Activated naive CD4-positive, alpha-beta T cell treated with anti-CD3 and anti-CD28 coated beads for 36 hours (primary cell): ENCODE results near the gene C1QTNF9. TPM values are rescaled to one million over a fixed set of nuclear protein-coding genes. Genes with fewer than 3 reads are reported as not detected.
"Not testable (repeated sequence)": the region's sequence is repeated elsewhere in the genome, so short reads cannot be mapped to it uniquely, and the experiment has no call there.

Experiments
- CTCF ChIA-PET: fragments of 350-600 bp; sonication (Branson Sonifier 250); formaldehyde crosslinking; loops from one replicate; lab custom pipeline; 2021; ENCODE audit warnings: antibody characterized with exemption; lab: Charles Lee
- DNase-seq: peaks from one replicate; pipeline ENCODE4 v3.0.0-alpha.2; 2020
- H3K27ac Mint-ChIP-seq: one replicate; pipeline ENCODE4 v1.8.0; 2021; ENCODE audit warnings: mild to moderate bottlenecking, mixed read lengths
- H3K27me3 Mint-ChIP-seq: one replicate; pipeline ENCODE4 v1.8.0; 2021; ENCODE audit warnings: low read depth, mixed read lengths
- H3K36me3 Mint-ChIP-seq: one replicate; pipeline ENCODE4 v1.8.0; 2021; ENCODE audit warnings: low read depth, mixed read lengths
- H3K4me1 Mint-ChIP-seq: one replicate; pipeline ENCODE4 v1.8.0; 2021; ENCODE audit warnings: low read depth, mixed read lengths
- H3K4me3 Mint-ChIP-seq: one replicate; pipeline ENCODE4 v1.8.0; 2021; ENCODE audit warnings: mild to moderate bottlenecking, moderate library complexity, mixed read lengths
- H3K9me3 Mint-ChIP-seq: one replicate; pipeline ENCODE4 v1.8.0; 2021; ENCODE audit warnings: mixed read lengths
- intact Hi-C: fragments of 100-400 bp; cut with micrococcal nuclease; formaldehyde crosslinking; loops from one replicate; pipeline ENCODE4 v1.15.1; 2023
- total RNA-seq, 2 experiments: library from RNA; stranded (reverse); gene quantifications; one replicate each; pipeline ENCODE4 v1.2.3, GENCODE V29; 2021

The C1QTNF9 gene
- total RNA-seq, 2 experiments from 2014 or later, result not detected

GRCh38 chr13:24328145-24328544 is 18.8 kb downstream of the C1QTNF9 start:
- H3K4me3 Mint-ChIP-seq, result peak overlapping the region; percentile 34
- H3K27ac Mint-ChIP-seq, result no peak overlapping the region
- peaks cover 35% of the 10 kb centered on the region for H3K27me3 Mint-ChIP-seq
- H3K4me1 Mint-ChIP-seq, result no peaks in the 10 kb centered on the region
- DNase-seq, result no peak
- H3K9me3 Mint-ChIP-seq, result no peaks in the 10 kb centered on the region
- intact Hi-C loops, result no loop called here
- CTCF ChIA-PET, result no interaction called here
- H3K36me3 Mint-ChIP-seq, result no peaks in the 10 kb centered on the region

GRCh38 chr13:24338721-24339120 is 29.3 kb downstream of the C1QTNF9 start:
- Mint-ChIP-seq H3K9me3 (no peaks in the 10 kb centered on the region), H3K27ac (no peak overlapping the region), H3K27me3 (peaks cover 2% of the 10 kb centered on the region), H3K36me3 (no peaks in the 10 kb centered on the region), H3K4me3 (no peak overlapping the region), H3K4me1 (no peaks in the 10 kb centered on the region)
- no peak for DNase-seq
- CTCF ChIA-PET, result no interaction called here
- intact Hi-C loops, result no loop called here

- H3K4me3 Mint-ChIP-seq, result no peak overlapping the region
- H3K27ac Mint-ChIP-seq, result no peak overlapping the region
- CTCF ChIA-PET, result no interaction called here
- no peaks in the 10 kb centered on the region for H3K36me3 Mint-ChIP-seq
- intact Hi-C loops, result no loop called here
- no peaks in the 10 kb centered on the region for H3K4me1 Mint-ChIP-seq
- no peak for DNase-seq
- peaks cover 2% of the 10 kb centered on the region for H3K27me3 Mint-ChIP-seq
- no peaks in the 10 kb centered on the region for H3K9me3 Mint-ChIP-seq
These were observed 30.7 kb downstream of the C1QTNF9 start for GRCh38 chr13:24339937-24340607.

GRCh38 chr13:24340608-24340955 is 31.2 kb downstream of the C1QTNF9 start:
- no peak for DNase-seq
- Mint-ChIP-seq H3K4me1 (no peaks in the 10 kb centered on the region), H3K27me3 (peaks cover 2% of the 10 kb centered on the region), H3K9me3 (no peaks in the 10 kb centered on the region), H3K36me3 (no peaks in the 10 kb centered on the region), H3K27ac (no peak overlapping the region), H3K4me3 (no peak overlapping the region)
- intact Hi-C loops, result no loop called here
- CTCF ChIA-PET, result interaction anchor here (0.6 kb wide), 1 partner anchor 26 kb away, joined by 3 read pairs; no protein-coding TSS in a partner anchor

GRCh38 chr13:24341439-24341838 is 32.1 kb downstream of the C1QTNF9 start:
- Mint-ChIP-seq H3K27ac (no peak overlapping the region), H3K4me3 (no peak overlapping the region), H3K27me3 (peaks cover 2% of the 10 kb centered on the region), H3K36me3 (no peaks in the 10 kb centered on the region), H3K4me1 (no peaks in the 10 kb centered on the region), H3K9me3 (no peaks in the 10 kb centered on the region)
- CTCF ChIA-PET, result interaction anchor here (0.6 kb wide), 1 partner anchor 27 kb away, joined by 3 read pairs; no protein-coding TSS in a partner anchor
- intact Hi-C loops, result no loop called here
- no peak for DNase-seq

GRCh38 chr13:24348385-24348784 is 39.0 kb downstream of the C1QTNF9 start:
- no peak for DNase-seq
- CTCF ChIA-PET, result no interaction called here

GRCh38 chr13:24348797-24349515 is 39.6 kb downstream of the C1QTNF9 start:
- H3K9me3 Mint-ChIP-seq, result no peaks in the 10 kb centered on the region
- intact Hi-C loops, result no loop called here
- H3K27ac Mint-ChIP-seq, result no peak overlapping the region
- DNase-seq, result no peak
- CTCF ChIA-PET, result no interaction called here
- no peaks in the 10 kb centered on the region for H3K36me3 Mint-ChIP-seq
- no peak overlapping the region for H3K4me3 Mint-ChIP-seq
- H3K27me3 Mint-ChIP-seq, result no peaks in the 10 kb centered on the region
- H3K4me1 Mint-ChIP-seq, result no peaks in the 10 kb centered on the region

More at GRCh38 chr13:24348385-24348784, 39.0 kb downstream of the C1QTNF9 start:
- no peaks in the 10 kb centered on the region for H3K9me3 Mint-ChIP-seq
- no peaks in the 10 kb centered on the region for H3K4me1 Mint-ChIP-seq
- H3K4me3 Mint-ChIP-seq, result no peak overlapping the region
- H3K27me3 Mint-ChIP-seq, result no peaks in the 10 kb centered on the region
- H3K27ac Mint-ChIP-seq, result no peak overlapping the region
- intact Hi-C loops, result no loop called here
- H3K36me3 Mint-ChIP-seq, result no peaks in the 10 kb centered on the region

GRCh38 chr13:24349778-24350664 is 40.6 kb downstream of the C1QTNF9 start:
- not testable (repeated sequence) for H3K27me3 Mint-ChIP-seq

GRCh38 chr13:24351423-24351822 is 42.0 kb downstream of the C1QTNF9 start:
- no peaks in the 10 kb centered on the region for H3K4me1 Mint-ChIP-seq
- CTCF ChIA-PET, result no interaction called here
- H3K36me3 Mint-ChIP-seq, result no peaks in the 10 kb centered on the region
- H3K4me3 Mint-ChIP-seq, result no peak overlapping the region
- H3K27me3 Mint-ChIP-seq, result no peaks in the 10 kb centered on the region
- intact Hi-C loops, result loop anchor here (10.0 kb wide), 1 partner anchor 1417 kb away; no protein-coding TSS in a partner anchor
- no peak for DNase-seq
- H3K27ac Mint-ChIP-seq, result no peak overlapping the region
- H3K9me3 Mint-ChIP-seq, result no peaks in the 10 kb centered on the region

More at GRCh38 chr13:24349778-24350664, 40.6 kb downstream of the C1QTNF9 start:
- DNase-seq, H3K4me3 Mint-ChIP-seq, H3K9me3 Mint-ChIP-seq, H3K4me1 Mint-ChIP-seq, H3K36me3 Mint-ChIP-seq, H3K27ac Mint-ChIP-seq, CTCF ChIA-PET: not testable (repeated sequence)
- intact Hi-C loops, result loop anchor here (10.0 kb wide), 1 partner anchor 1415 kb away; no protein-coding TSS in a partner anchor

GRCh38 chr13:24353736-24354135 is 44.4 kb downstream of the C1QTNF9 start:
- Mint-ChIP-seq H3K36me3 (no peaks in the 10 kb centered on the region), H3K4me1 (no peaks in the 10 kb centered on the region), H3K9me3 (no peaks in the 10 kb centered on the region), H3K27me3 (no peaks in the 10 kb centered on the region), H3K27ac (no peak overlapping the region), H3K4me3 (no peak overlapping the region)
- CTCF ChIA-PET, result no interaction called here
- intact Hi-C loops, result loop anchor here (10.0 kb wide), 1 partner anchor 1419 kb away; no protein-coding TSS in a partner anchor
- DNase-seq, result no peak

GRCh38 chr13:24355103-24355502 is 45.7 kb downstream of the C1QTNF9 start:
- CTCF ChIA-PET, result no interaction called here
- Mint-ChIP-seq H3K4me3 (no peak overlapping the region), H3K9me3 (no peaks in the 10 kb centered on the region), H3K4me1 (no peaks in the 10 kb centered on the region), H3K27me3 (no peaks in the 10 kb centered on the region), H3K27ac (no peak overlapping the region), H3K36me3 (no peaks in the 10 kb centered on the region)
- no peak for DNase-seq
- intact Hi-C loops, result loop anchor here (10.0 kb wide), 1 partner anchor 1420 kb away; no protein-coding TSS in a partner anchor

GRCh38 chr13:24356270-24356669 is 46.9 kb downstream of the C1QTNF9 start:
- Mint-ChIP-seq H3K27me3 (no peaks in the 10 kb centered on the region), H3K27ac (no peak overlapping the region), H3K4me1 (no peaks in the 10 kb centered on the region), H3K9me3 (no peaks in the 10 kb centered on the region), H3K36me3 (no peaks in the 10 kb centered on the region), H3K4me3 (no peak overlapping the region)
- DNase-seq, result no peak
- CTCF ChIA-PET, result no interaction called here
- intact Hi-C loops, result loop anchor here (10.0 kb wide), 1 partner anchor 1421 kb away; no protein-coding TSS in a partner anchor
